ENCODE measurements around the gene TECTB. TPM values are rescaled to one million over a fixed set of nuclear protein-coding genes. Genes with fewer than 3 reads are reported as not detected.
"Not testable (repeated sequence)": the region's sequence is repeated elsewhere in the genome, so short reads cannot be mapped to it uniquely, and the experiment has no call there.

TECTB gene
- total RNA-seq, 4 donors from 2014 or later = not detected

DNA sequence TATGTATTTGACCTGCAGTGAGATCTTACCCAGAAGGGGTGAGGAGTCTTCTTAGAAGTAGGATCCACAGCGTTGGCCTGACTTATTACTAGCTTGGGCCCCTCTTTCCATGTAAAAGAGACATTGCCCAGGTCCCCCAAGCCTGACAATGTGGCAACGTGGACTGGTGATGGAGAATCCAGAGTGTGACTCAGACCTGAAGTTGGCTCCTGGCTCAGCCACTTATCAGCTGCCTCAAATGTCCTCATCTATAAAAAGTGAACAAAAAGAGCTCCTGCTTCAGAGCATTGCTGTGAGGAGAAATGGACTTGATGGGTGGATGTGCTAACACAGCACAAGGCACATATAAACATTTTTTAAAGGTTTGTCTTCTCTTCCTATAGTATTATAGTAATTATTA lies 35.4 kb upstream of the TECTB start:
- WGBS, 2 donors = 53 to 62% methylated on average over 2 of the region's 2 CpGs

DNA sequence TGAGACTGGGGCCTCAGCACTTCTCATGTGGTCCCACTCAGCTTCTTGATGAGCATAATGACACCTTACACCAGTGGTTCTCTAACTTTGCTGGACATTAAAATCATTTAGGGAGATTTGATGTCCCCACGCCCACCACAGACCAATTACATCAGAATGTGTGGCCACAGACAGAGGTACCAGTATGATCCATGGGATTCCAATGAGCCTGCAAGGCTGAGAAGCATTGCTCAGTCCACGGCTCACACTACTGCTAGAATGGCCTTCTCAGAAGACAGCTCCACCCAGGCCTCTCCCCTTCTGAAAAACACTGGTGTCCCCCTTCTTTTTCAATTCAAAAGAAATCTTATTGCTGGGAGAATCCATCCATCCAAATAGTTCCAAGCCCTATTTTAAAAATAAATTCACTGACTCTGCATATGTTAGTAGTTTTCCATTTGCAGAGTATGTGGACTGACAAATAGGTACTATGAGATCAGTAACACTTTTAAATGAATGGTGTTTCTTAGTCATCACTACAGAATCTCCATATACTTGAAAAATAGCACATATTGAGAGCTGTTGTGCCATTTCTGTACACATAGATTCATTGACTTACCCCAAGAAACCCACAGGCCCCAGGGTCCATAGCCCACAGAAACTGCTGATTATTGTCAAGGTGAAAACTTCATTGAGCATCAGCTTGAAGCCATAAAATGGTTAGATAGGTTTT lies 34.5 kb upstream of the TECTB start:
- DNase-seq (ENCODE audit: low spot score in 2 of 2) = no peak
- TF ChIP-seq POLR2A (IDR thresholded peaks at IDR 0.05) (no peak), EP300 (IDR thresholded peaks at IDR 0.05) (no peak)
- TF ChIP-seq, protein P1, sequence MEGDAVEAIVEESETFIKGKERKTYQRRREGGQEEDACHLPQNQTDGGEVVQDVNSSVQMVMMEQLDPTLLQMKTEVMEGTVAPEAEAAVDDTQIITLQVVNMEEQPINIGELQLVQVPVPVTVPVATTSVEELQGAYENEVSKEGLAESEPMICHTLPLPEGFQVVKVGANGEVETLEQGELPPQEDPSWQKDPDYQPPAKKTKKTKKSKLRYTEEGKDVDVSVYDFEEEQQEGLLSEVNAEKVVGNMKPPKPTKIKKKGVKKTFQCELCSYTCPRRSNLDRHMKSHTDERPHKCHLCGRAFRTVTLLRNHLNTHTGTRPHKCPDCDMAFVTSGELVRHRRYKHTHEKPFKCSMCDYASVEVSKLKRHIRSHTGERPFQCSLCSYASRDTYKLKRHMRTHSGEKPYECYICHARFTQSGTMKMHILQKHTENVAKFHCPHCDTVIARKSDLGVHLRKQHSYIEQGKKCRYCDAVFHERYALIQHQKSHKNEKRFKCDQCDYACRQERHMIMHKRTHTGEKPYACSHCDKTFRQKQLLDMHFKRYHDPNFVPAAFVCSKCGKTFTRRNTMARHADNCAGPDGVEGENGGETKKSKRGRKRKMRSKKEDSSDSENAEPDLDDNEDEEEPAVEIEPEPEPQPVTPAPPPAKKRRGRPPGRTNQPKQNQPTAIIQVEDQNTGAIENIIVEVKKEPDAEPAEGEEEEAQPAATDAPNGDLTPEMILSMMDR (IDR thresholded peaks at IDR 0.05) = no peak
- H3K27me3 ChIP-seq = no peaks in the 10 kb centered on the region
- no peak overlapping the region for H3K27ac ChIP-seq
- no peak overlapping the region for H3K4me3 ChIP-seq
- H3K36me3 ChIP-seq = no peaks in the 10 kb centered on the region
- no peaks in the 10 kb centered on the region for H3K4me1 ChIP-seq
- 85 to 94% methylated on average over 2 of the region's 2 CpGs for WGBS, 2 donors
- H3K9me3 ChIP-seq = peaks cover 0 to 36% (median 0%) of the 10 kb centered on the region in 4 donors

More for the DNA sequence above, 35.4 kb upstream of the TECTB start:
- H3K4me1 ChIP-seq = no peaks in the 10 kb centered on the region
- H3K36me3 ChIP-seq = no peaks in the 10 kb centered on the region
- H3K4me3 ChIP-seq = no peak overlapping the region
- no peak for DNase-seq (ENCODE audit: low spot score in 2 of 2)
- no peak overlapping the region for H3K27ac ChIP-seq
- TF ChIP-seq EP300 (IDR thresholded peaks at IDR 0.05) = no peak
- no peak for TF ChIP-seq POLR2A (IDR thresholded peaks at IDR 0.05)
- TF ChIP-seq, protein P1 (IDR thresholded peaks at IDR 0.05) = no peak
- H3K27me3 ChIP-seq = no peaks in the 10 kb centered on the region
- peaks cover 0 to 33% (median 0%) of the 10 kb centered on the region in 4 donors for H3K9me3 ChIP-seq

DNA sequence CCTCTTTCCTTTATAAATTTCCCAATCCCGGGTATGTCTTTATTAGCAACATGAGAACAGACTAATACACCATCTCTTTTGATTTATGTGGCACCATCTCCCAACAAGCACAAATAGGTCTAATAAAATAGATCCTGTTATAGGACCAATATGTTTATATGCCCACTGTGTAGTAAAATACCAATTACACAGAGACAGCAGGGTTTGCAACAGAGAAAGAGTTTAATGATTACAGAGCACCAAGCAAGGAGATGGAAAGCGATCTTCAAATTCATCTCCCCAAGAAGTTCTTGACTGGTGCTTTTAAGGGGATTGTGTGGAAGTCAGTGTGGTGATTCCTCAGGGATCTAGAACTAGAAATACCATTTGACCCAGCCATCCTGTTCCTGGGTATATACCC lies 33.5 kb upstream of the TECTB start:
- Histone ChIP-seq H3K4me1 (no peaks in the 10 kb centered on the region), H3K4me3 (no peak overlapping the region), H3K36me3 (no peaks in the 10 kb centered on the region), H3K27ac (no peak overlapping the region), H3K27me3 (no peaks in the 10 kb centered on the region), H3K9me3 (peaks cover 0 to 36% (median 0%) of the 10 kb centered on the region in 4 donors)
- no peak for TF ChIP-seq EP300 (IDR thresholded peaks at IDR 0.05)
- TF ChIP-seq, protein P1 (IDR thresholded peaks at IDR 0.05) = no peak
- no peak for TF ChIP-seq POLR2A (IDR thresholded peaks at IDR 0.05)
- no peak for DNase-seq (ENCODE audit: low spot score in 2 of 2)
- 100% methylated on average over 2 of the region's 2 CpGs for WGBS, 2 donors

DNA sequence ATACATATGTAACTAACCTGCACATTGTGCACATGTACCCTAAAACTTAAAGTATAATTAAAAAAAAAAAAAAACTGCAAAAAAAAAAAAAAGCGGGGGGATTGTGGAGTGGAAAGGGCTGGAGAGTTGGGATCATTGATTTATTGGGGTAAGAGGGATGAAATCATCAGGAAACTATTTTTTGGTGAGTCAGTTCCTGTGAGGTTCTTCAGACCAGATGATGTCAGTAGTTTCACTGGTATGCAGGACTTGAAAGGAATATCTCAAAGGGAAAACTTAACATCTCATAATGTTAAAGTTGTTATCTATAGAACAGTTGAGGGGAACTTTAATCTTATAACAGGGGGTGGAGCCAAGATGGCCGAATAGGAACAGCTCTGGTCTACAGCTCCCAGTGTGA lies 32.6 kb upstream of the TECTB start:
- H3K9me3 ChIP-seq = peaks cover 0 to 36% (median 0%) of the 10 kb centered on the region in 4 donors
- TF ChIP-seq, protein P1 (IDR thresholded peaks at IDR 0.05) = no peak
- TF ChIP-seq POLR2A (IDR thresholded peaks at IDR 0.05) (no peak), EP300 (IDR thresholded peaks at IDR 0.05) (no peak)
- WGBS, 2 donors = 62 to 66% methylated on average over 2 of the region's 2 CpGs
- no peaks in the 10 kb centered on the region for H3K36me3 ChIP-seq
- H3K4me3 ChIP-seq = no peak overlapping the region
- no peaks in the 10 kb centered on the region for H3K27me3 ChIP-seq
- DNase-seq (ENCODE audit: low spot score in 2 of 2) = no peak
- H3K4me1 ChIP-seq = no peaks in the 10 kb centered on the region
- no peak overlapping the region for H3K27ac ChIP-seq

GRCh38 chr10:112251238-112251637 lies 32.0 kb upstream of the TECTB start:
- WGBS, 2 donors = 79 to 96% methylated on average over 8 of the region's 9 CpGs
- H3K4me1 ChIP-seq; H3K4me3 ChIP-seq; H3K27me3 ChIP-seq; H3K27ac ChIP-seq; H3K36me3 ChIP-seq; DNase-seq (ENCODE audit: low spot score in 2 of 2): not testable (repeated sequence)
- H3K9me3 ChIP-seq = peaks cover 0 to 36% (median 0%) of the 10 kb centered on the region in 4 donors
